Measurements from ENCODE around the gene KCTD6. TPM values are rescaled to one million over a fixed set of nuclear protein-coding genes. Genes with fewer than 3 reads are reported as not detected.

Gene KCTD6
- total RNA-seq, 1 donor, result 8.0 TPM

- Histone ChIP-seq H4K20me1 (ENCODE audit: insufficient read depth, low read length) (no peaks in the 10 kb centered on the region), H3K9me3 (ENCODE audit: low read depth, low read length) (no peaks in the 10 kb centered on the region), H3K4me3 (ENCODE audit: insufficient read depth, low read length) (no peak overlapping the region), H3K27ac (ENCODE audit: low read depth, low read length) (no peak overlapping the region), H3K27me3 (ENCODE audit: insufficient read depth, low read length) (no peaks in the 10 kb centered on the region), H3K4me1 (ENCODE audit: insufficient read depth, low read length) (peaks cover 15% of the 10 kb centered on the region), H2AFZ (ENCODE audit: low read length) (no peak overlapping the region), H3K36me3 (ENCODE audit: insufficient read depth, low read length) (no peaks in the 10 kb centered on the region), H3K79me2 (ENCODE audit: insufficient read depth, low read length) (no peaks in the 10 kb centered on the region), H3K4me2 (ENCODE audit: insufficient read depth, low read length) (no peak overlapping the region)
- DNase-seq (ENCODE audit: insufficient read length, low spot score, missing footprints), result no peak
- TF ChIP-seq, protein P1, sequence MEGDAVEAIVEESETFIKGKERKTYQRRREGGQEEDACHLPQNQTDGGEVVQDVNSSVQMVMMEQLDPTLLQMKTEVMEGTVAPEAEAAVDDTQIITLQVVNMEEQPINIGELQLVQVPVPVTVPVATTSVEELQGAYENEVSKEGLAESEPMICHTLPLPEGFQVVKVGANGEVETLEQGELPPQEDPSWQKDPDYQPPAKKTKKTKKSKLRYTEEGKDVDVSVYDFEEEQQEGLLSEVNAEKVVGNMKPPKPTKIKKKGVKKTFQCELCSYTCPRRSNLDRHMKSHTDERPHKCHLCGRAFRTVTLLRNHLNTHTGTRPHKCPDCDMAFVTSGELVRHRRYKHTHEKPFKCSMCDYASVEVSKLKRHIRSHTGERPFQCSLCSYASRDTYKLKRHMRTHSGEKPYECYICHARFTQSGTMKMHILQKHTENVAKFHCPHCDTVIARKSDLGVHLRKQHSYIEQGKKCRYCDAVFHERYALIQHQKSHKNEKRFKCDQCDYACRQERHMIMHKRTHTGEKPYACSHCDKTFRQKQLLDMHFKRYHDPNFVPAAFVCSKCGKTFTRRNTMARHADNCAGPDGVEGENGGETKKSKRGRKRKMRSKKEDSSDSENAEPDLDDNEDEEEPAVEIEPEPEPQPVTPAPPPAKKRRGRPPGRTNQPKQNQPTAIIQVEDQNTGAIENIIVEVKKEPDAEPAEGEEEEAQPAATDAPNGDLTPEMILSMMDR (IDR thresholded peaks at IDR 0.05; ENCODE audit: extremely low read depth, low read depth, low read length), result no peak
These were observed 22.8 kb upstream of the KCTD6 start for GRCh38 chr3:58469096-58469495.

GRCh38 chr3:58470363-58471024 is 21.4 kb upstream of the KCTD6 start:
- Histone ChIP-seq H3K36me3 (ENCODE audit: insufficient read depth, low read length) (no peaks in the 10 kb centered on the region), H3K27me3 (ENCODE audit: insufficient read depth, low read length) (no peaks in the 10 kb centered on the region), H4K20me1 (ENCODE audit: insufficient read depth, low read length) (no peaks in the 10 kb centered on the region), H2AFZ (ENCODE audit: low read length) (peak overlapping the region; percentile 40), H3K27ac (ENCODE audit: low read depth, low read length) (peak overlapping the region; percentile 40), H3K4me1 (ENCODE audit: insufficient read depth, low read length) (peaks cover 19% of the 10 kb centered on the region), H3K4me3 (ENCODE audit: insufficient read depth, low read length) (no peak overlapping the region), H3K79me2 (ENCODE audit: insufficient read depth, low read length) (no peaks in the 10 kb centered on the region), H3K9me3 (ENCODE audit: low read depth, low read length) (no peaks in the 10 kb centered on the region), H3K4me2 (ENCODE audit: insufficient read depth, low read length) (no peak overlapping the region)
- TF ChIP-seq, protein P1 (IDR thresholded peaks at IDR 0.05; ENCODE audit: extremely low read depth, low read depth, low read length), result no peak
- DNase-seq (ENCODE audit: insufficient read length, low spot score, missing footprints), result no peak

DNA sequence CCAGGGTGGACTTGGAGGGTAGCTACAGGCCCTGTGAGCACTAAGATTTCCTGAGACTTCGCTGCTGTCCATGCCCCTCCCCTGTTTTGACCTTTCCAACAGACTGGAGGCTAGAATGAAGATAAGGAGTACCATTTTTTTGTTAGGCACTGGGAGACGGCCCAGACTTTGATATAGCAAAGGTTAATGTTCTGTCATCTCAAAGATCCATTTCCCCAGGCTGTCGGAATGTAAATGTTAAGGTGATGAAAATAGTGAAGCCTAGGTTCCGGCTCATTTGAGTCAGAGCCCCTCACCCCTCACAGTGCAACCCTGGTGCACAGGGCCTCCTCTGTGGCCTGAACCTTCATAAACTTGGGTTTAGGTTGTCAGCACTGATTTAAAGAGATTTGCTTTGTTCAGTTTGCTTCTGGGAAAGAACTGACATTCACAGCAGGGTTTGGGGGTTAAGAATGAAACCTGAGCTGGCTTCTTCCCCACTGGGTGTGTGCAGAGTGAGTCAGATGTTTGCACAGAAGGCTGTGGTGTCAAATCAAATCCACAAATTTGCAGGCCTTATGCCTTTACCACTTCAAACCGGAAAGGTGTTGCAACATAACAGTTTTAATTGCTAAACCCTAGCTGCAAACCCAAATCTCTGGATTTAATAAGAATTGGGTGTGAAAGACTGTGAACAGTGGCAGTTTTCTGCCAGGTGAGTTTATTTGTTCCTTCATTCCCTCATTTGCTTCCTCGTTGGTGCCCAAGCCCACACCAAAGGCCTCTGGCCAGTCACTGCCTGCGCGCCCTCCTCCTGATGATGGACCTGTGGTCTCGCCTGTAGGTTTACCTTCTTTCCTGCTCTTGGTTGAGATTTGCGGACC is 20.6 kb upstream of the KCTD6 start:
- TF ChIP-seq, protein P1 (IDR thresholded peaks at IDR 0.05; ENCODE audit: extremely low read depth, low read depth, low read length), result no peak
- Histone ChIP-seq H4K20me1 (ENCODE audit: insufficient read depth, low read length) (no peaks in the 10 kb centered on the region), H3K4me3 (ENCODE audit: insufficient read depth, low read length) (no peak overlapping the region), H3K27me3 (ENCODE audit: insufficient read depth, low read length) (no peaks in the 10 kb centered on the region), H3K79me2 (ENCODE audit: insufficient read depth, low read length) (no peaks in the 10 kb centered on the region), H3K9me3 (ENCODE audit: low read depth, low read length) (no peaks in the 10 kb centered on the region), H2AFZ (ENCODE audit: low read length) (peak overlapping the region; percentile 40), H3K4me1 (ENCODE audit: insufficient read depth, low read length) (peaks cover 19% of the 10 kb centered on the region), H3K27ac (ENCODE audit: low read depth, low read length) (peak overlapping the region; percentile 45), H3K36me3 (ENCODE audit: insufficient read depth, low read length) (no peaks in the 10 kb centered on the region), H3K4me2 (ENCODE audit: insufficient read depth, low read length) (peak overlapping the region; percentile 58)
- peak; percentile 91 for DNase-seq (ENCODE audit: insufficient read length, low spot score, missing footprints)

DNA sequence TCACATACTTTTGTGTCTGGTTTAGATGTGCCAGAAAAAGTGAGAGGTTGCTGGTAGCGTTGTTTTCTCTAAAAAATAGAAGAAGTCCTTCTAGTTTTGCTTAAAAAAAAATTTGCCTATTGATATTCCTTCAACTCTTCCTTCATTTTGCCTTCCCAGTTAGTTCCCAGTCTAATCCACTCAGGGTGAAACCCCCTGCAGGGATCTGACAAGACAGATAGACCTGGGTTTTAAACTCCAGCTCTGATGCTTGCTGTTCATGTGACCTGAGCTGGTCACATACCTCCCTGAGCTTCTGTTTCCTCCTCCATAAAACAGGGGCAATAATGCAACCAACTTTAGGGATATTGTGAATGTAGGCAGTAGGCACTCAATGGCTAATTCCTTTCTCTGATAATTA is 18.6 kb upstream of the KCTD6 start:
- H3K4me2 ChIP-seq (ENCODE audit: insufficient read depth, low read length), result no peak overlapping the region
- no peak overlapping the region for H3K4me3 ChIP-seq (ENCODE audit: insufficient read depth, low read length)
- H3K79me2 ChIP-seq (ENCODE audit: insufficient read depth, low read length), result no peaks in the 10 kb centered on the region
- peaks cover 19% of the 10 kb centered on the region for H3K4me1 ChIP-seq (ENCODE audit: insufficient read depth, low read length)
- no peaks in the 10 kb centered on the region for H3K36me3 ChIP-seq (ENCODE audit: insufficient read depth, low read length)
- H4K20me1 ChIP-seq (ENCODE audit: insufficient read depth, low read length), result no peaks in the 10 kb centered on the region
- TF ChIP-seq, protein P1 (IDR thresholded peaks at IDR 0.05; ENCODE audit: extremely low read depth, low read depth, low read length), result no peak
- DNase-seq (ENCODE audit: insufficient read length, low spot score, missing footprints), result no peak
- no peak overlapping the region for H3K27ac ChIP-seq (ENCODE audit: low read depth, low read length)
- H3K9me3 ChIP-seq (ENCODE audit: low read depth, low read length), result no peaks in the 10 kb centered on the region
- H3K27me3 ChIP-seq (ENCODE audit: insufficient read depth, low read length), result no peaks in the 10 kb centered on the region
- no peak overlapping the region for H2AFZ ChIP-seq (ENCODE audit: low read length)

Measured in osteoblast (primary cell).